Mesothelial cell of epicardium (in vitro differentiated cells): ENCODE results near the gene GLIPR1L2. TPM values are rescaled to one million over a fixed set of nuclear protein-coding genes. Genes with fewer than 3 reads are reported as not detected.
"Not testable (repeated sequence)": the region's sequence is repeated elsewhere in the genome, so short reads cannot be mapped to it uniquely, and the experiment has no call there.

ENCODE experiments used
- DNase-seq, 2 experiments: peaks; one replicate each; pipeline ENCODE4 v3.0.0; 2021; ENCODE audit warnings: low spot score in 2 of 2; ENCODE audit not compliant: unreplicated experiment in 2 of 2
- H3K27ac Mint-ChIP-seq: 2 replicates; pipeline ENCODE4 v1.8.0; 2021; ENCODE audit warnings: mixed read lengths
- H3K27me3 Mint-ChIP-seq: 2 replicates; pipeline ENCODE4 v1.8.0; 2021; ENCODE audit warnings: low read depth, mixed read lengths
- H3K36me3 Mint-ChIP-seq: 2 replicates; pipeline ENCODE4 v1.8.0; 2021; ENCODE audit warnings: mixed read lengths
- H3K4me1 Mint-ChIP-seq: 2 replicates; pipeline ENCODE4 v1.8.0; 2021; ENCODE audit warnings: mixed read lengths
- H3K4me3 Mint-ChIP-seq: 2 replicates; pipeline ENCODE4 v1.8.0; 2021; ENCODE audit warnings: mild to moderate bottlenecking, moderate library complexity, mixed read lengths
- H3K9me3 Mint-ChIP-seq: 2 replicates; pipeline ENCODE4 v1.8.0; 2021; ENCODE audit warnings: mixed read lengths
- CTCF ChIP-seq: fragments of 200-600 bp; sonication (generic); IDR thresholded peaks from one replicate; pipeline ENCODE4 v1.5.0; 2021; ENCODE audit warnings: antibody characterized with exemption; ENCODE audit not compliant: unreplicated experiment
- total RNA-seq: library from RNA; stranded (reverse); gene quantifications from 3 replicates; pipeline ENCODE4 v1.2.1, GENCODE V29; 2021

Gene GLIPR1L2
- total RNA-seq, 1 donor from 2014 or later: 0.89 TPM

- no peak overlapping the region for H3K4me3 Mint-ChIP-seq
- H3K4me1 Mint-ChIP-seq: peaks cover 15% of the 10 kb centered on the region
- H3K27me3 Mint-ChIP-seq: no peaks in the 10 kb centered on the region
- peaks cover 7% of the 10 kb centered on the region for H3K36me3 Mint-ChIP-seq
- no peak for DNase-seq
- peaks cover 37% of the 10 kb centered on the region for H3K9me3 Mint-ChIP-seq
- TF ChIP-seq CTCF: no peak
- no peak overlapping the region for H3K27ac Mint-ChIP-seq
Observed at GRCh38 chr12:75455839-75456238, 65.0 kb downstream of the GLIPR1L2 start.

DNA sequence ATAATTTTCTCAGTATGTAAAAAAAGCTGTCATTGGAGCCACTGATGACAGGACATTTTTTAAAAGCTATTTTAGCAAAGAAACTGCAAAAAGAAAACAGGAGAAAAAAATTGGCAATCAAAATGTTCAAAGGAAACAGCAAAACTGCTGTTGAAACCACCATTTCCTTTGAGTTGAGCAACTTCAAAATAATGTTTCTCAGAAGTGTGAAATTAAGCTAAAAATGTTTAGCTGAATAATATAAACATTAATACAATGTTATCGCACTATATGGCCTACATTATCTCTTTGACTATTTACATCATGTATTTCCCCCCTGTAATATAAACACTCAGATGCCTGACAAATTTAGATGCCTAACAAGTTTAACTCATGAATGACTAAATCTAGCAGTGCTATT lies 66.3 kb downstream of the GLIPR1L2 start:
- no peaks in the 10 kb centered on the region for H3K27me3 Mint-ChIP-seq
- H3K36me3 Mint-ChIP-seq: peaks cover 7% of the 10 kb centered on the region
- no peak overlapping the region for H3K27ac Mint-ChIP-seq
- no peak for TF ChIP-seq CTCF
- H3K9me3 Mint-ChIP-seq: peaks cover 30% of the 10 kb centered on the region
- H3K4me1 Mint-ChIP-seq: peaks cover 5% of the 10 kb centered on the region
- H3K4me3 Mint-ChIP-seq: no peak overlapping the region
- no peak for DNase-seq

GRCh38 chr12:75457866-75458265 lies 67.0 kb downstream of the GLIPR1L2 start:
- not testable (repeated sequence) for H3K27ac Mint-ChIP-seq, H3K4me1 Mint-ChIP-seq, H3K4me3 Mint-ChIP-seq, DNase-seq, H3K27me3 Mint-ChIP-seq, H3K36me3 Mint-ChIP-seq
- peaks cover 36% of the 10 kb centered on the region for H3K9me3 Mint-ChIP-seq

GRCh38 chr12:75459755-75460154 lies 68.9 kb downstream of the GLIPR1L2 start:
- peaks cover 5% of the 10 kb centered on the region for H3K4me1 Mint-ChIP-seq
- H3K27me3 Mint-ChIP-seq: no peaks in the 10 kb centered on the region
- no peak overlapping the region for H3K27ac Mint-ChIP-seq
- DNase-seq: no peak
- peaks cover 36% of the 10 kb centered on the region for H3K9me3 Mint-ChIP-seq
- TF ChIP-seq CTCF: no peak
- H3K36me3 Mint-ChIP-seq: peaks cover 7% of the 10 kb centered on the region
- H3K4me3 Mint-ChIP-seq: no peak overlapping the region

- peaks cover 36% of the 10 kb centered on the region for H3K9me3 Mint-ChIP-seq
- peaks cover 7% of the 10 kb centered on the region for H3K36me3 Mint-ChIP-seq
Observed at GRCh38 chr12:75460204-75460603, 69.3 kb downstream of the GLIPR1L2 start.

More at GRCh38 chr12:75460204-75460603, 69.3 kb downstream of the GLIPR1L2 start:
- TF ChIP-seq CTCF: no peak
- DNase-seq: no peak
- no peak overlapping the region for H3K27ac Mint-ChIP-seq
- H3K27me3 Mint-ChIP-seq: no peaks in the 10 kb centered on the region
- H3K4me1 Mint-ChIP-seq: peaks cover 5% of the 10 kb centered on the region
- H3K4me3 Mint-ChIP-seq: no peak overlapping the region
